ENCODE measurements around the gene GDPD3.

GDPD3 gene

DNA sequence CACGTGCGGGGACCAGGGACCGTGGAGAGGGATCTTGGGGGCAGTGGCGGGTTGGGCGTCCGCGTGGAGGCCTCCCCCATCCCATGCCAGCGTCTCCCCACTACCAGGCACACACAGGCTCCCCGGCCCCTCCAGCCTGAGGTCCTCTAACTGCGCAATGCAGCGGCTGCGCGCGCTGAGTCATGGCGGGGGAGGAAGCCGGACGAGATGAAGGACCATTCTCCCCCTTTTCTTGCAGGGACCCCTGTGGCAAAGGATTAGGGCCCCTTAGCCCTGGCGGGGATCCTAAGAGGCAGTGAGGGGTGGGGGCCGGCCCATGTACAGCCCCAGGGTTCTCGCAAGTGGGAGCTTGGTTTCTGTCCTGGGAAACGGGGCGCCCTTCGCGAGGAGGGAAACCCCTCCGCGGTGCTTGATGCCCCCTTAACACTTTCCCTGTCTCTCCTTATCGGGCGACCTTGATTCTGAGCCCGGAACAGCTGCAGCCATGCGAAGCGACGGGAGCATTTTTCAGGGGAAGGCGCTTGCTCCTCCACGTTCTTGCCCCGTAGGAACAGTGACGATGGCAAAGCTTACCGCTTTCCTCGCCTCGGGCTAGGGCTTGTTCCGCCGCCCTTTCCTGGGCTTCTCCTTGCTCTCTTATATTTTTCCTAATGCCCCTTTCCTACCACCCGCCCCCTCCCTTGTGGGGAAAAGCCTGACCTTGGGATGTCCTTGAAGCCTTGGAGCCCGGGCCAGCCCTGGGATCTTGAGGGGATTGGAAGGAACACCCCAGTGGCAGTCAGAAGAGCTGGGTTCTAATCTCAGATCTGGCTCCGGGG, 47.2 kb downstream of the GDPD3 start:
- Histone ChIP-seq H3K9me3 (ENCODE audit: control insufficient read depth, low read length) (no peaks in the 10 kb centered on the region), H3K4me3 (ENCODE audit: low read length) (peak overlapping the region; percentile 98), H3K9ac (ENCODE audit: low read length) (peak overlapping the region; percentile 96), H3K4me1 (ENCODE audit: control insufficient read depth, insufficient read depth, low read length) (peaks cover 46% of the 10 kb centered on the region), H3K27me3 (ENCODE audit: control insufficient read depth, insufficient read depth, low read length) (no peaks in the 10 kb centered on the region), H3K36me3 (ENCODE audit: control insufficient read depth, insufficient read depth, low read length) (peaks cover 35% of the 10 kb centered on the region)

DNA sequence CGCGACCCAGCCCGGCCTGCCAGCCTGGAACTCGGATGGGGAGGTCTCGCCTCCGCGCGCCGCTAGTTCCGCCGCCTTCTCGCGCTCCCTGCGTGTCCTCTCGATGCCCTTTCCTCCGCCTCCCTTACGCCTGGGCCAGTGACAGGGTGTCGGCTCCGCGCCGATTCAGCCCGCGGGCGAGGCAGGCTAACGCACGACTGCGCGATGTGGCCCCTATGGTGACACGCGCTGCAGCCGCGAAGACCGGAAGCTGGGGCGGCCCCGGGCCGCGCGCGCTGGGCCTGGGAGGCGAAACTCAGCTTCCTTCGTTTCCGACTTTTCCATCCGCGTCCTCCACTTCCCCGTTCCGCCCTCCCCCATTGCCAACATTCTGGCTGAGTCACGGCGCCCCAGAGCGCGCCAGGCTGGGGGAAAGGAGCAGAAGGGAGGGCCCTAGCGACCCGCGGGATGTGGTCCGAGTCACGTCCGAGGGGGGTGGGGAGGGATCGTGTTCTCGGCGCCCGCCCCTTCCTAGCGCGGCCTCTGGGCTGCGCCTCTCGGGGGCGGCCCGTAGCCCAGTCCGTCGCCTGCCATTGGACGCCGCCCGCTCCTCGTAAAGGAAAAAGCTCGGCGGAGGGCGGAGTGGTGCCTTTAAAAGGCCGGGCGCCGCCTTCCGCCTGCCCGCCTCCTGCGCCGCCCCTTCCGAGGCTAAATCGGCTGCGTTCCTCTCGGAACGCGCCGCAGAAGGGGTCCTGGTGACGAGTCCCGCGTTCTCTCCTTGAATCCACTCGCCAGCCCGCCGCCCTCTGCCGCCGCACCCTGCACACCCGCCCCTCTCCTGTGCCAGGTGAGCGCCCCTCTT, 48.0 kb downstream of the GDPD3 start, which contains the start of gene ALDOA:
ALDOA (plus strand) TSS at position 659 of the 841 bp plus-strand sequence. CDS start 1,138 bp downstream, outside the sequence.
- H3K4me3 ChIP-seq (ENCODE audit: low read length) = peak within 1 kb of the TSS; percentile 98
- peaks cover 46% of the 10 kb centered on the region for H3K4me1 ChIP-seq (ENCODE audit: control insufficient read depth, insufficient read depth, low read length)

GRCh38 chr16:30064729-30065101, 48.6 kb downstream of the GDPD3 start:
- Histone ChIP-seq H3K4me1 (ENCODE audit: control insufficient read depth, insufficient read depth, low read length) (peaks cover 43% of the 10 kb centered on the region), H3K9ac (ENCODE audit: low read length) (peak overlapping the region; percentile 88), H3K4me3 (ENCODE audit: low read length) (peak overlapping the region; percentile 82), H3K9me3 (ENCODE audit: control insufficient read depth, low read length) (no peaks in the 10 kb centered on the region), H3K27me3 (ENCODE audit: control insufficient read depth, insufficient read depth, low read length) (no peaks in the 10 kb centered on the region), H3K36me3 (ENCODE audit: control insufficient read depth, insufficient read depth, low read length) (peaks cover 22% of the 10 kb centered on the region)

More for the DNA sequence above, 48.0 kb downstream of the GDPD3 start, which contains the start of gene ALDOA:
- Histone ChIP-seq H3K27me3 (ENCODE audit: control insufficient read depth, insufficient read depth, low read length) (no peaks in the 10 kb centered on the region), H3K9ac (ENCODE audit: low read length) (peak within 1 kb of the TSS; percentile 96), H3K9me3 (ENCODE audit: control insufficient read depth, low read length) (no peaks in the 10 kb centered on the region), H3K36me3 (ENCODE audit: control insufficient read depth, insufficient read depth, low read length) (peaks cover 28% of the 10 kb centered on the region)

DNA sequence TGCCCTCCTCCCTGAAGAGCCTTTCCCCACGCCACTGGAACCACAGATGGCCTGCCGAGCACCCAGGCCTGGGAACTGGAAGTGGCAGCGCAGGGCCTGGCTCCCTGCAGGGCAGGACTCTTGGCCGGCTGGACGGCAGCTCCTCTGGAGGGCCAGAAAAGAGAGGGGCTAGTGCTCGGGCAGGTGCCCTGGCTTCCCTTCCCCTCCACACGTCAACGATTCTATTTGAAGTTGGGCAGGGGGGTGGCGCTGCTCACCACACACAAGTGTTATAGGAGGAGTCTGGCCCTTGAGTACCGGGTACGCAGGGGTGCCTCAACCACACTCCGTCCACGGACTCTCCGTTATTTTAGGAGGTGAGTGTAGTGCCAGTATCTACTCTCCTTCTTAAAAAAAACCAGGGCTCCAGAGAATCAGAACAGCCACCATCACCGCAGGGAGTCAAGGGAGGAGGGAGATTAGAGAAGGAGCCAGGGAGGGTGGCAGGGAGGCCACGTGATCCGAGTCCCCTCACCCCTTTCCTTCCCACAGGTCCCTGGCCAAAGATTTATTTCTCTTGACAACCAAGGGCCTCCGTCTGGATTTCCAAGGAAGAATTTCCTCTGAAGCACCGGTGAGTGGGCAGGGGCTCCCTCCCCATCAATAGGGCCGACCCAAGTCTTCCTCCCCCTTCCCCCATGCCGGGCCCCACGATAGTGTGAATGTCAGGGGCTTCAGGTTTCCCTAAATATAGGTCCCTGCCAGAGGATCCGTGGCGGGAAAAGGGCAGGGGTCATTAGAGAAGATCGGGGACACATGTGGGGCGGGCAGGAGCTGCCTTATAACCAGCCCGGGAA, 49.2 kb downstream of the GDPD3 start:
- no peaks in the 10 kb centered on the region for H3K27me3 ChIP-seq (ENCODE audit: control insufficient read depth, insufficient read depth, low read length)
- peak overlapping the region; percentile 82 for H3K4me3 ChIP-seq (ENCODE audit: low read length)
- no peaks in the 10 kb centered on the region for H3K9me3 ChIP-seq (ENCODE audit: control insufficient read depth, low read length)
- H3K4me1 ChIP-seq (ENCODE audit: control insufficient read depth, insufficient read depth, low read length) = peaks cover 37% of the 10 kb centered on the region
- peaks cover 16% of the 10 kb centered on the region for H3K36me3 ChIP-seq (ENCODE audit: control insufficient read depth, insufficient read depth, low read length)
- peak overlapping the region; percentile 88 for H3K9ac ChIP-seq (ENCODE audit: low read length)

DNA sequence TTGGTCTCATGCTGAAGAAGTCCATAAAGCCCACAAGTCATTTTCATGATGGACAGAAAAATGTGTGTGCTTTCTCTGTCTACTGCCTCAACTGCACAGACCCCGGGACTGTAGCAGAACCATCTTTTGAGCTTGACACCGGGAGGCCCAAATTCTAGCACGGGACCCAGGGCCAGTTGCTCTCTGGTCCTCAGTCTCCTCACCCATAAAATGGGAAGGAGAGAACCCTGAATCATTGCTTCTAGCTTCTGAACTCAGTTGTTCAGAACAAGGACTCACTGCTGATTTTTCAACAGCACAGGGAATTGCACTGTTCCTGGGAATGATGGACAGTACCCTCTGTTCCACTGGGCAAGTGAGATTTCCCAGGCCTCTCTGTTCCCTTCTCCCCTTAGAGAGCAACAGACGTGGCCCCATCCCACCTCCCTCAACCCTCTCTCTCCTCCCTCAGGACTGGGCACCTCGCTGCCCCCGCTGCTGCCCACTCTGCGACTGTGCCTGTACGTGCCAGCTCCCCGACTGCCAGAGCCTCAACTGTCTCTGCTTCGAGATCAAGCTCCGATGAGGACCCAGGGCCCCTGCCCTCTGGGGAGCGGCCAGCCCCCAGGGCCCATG, 50.0 kb downstream of the GDPD3 start:
- peaks cover 30% of the 10 kb centered on the region for H3K4me1 ChIP-seq (ENCODE audit: control insufficient read depth, insufficient read depth, low read length)
- peak overlapping the region; percentile 88 for H3K9ac ChIP-seq (ENCODE audit: low read length)
- H3K27me3 ChIP-seq (ENCODE audit: control insufficient read depth, insufficient read depth, low read length) = no peaks in the 10 kb centered on the region
- no peak overlapping the region for H3K4me3 ChIP-seq (ENCODE audit: low read length)
- no peaks in the 10 kb centered on the region for H3K9me3 ChIP-seq (ENCODE audit: control insufficient read depth, low read length)
- H3K36me3 ChIP-seq (ENCODE audit: control insufficient read depth, insufficient read depth, low read length) = peaks cover 9% of the 10 kb centered on the region

DNA sequence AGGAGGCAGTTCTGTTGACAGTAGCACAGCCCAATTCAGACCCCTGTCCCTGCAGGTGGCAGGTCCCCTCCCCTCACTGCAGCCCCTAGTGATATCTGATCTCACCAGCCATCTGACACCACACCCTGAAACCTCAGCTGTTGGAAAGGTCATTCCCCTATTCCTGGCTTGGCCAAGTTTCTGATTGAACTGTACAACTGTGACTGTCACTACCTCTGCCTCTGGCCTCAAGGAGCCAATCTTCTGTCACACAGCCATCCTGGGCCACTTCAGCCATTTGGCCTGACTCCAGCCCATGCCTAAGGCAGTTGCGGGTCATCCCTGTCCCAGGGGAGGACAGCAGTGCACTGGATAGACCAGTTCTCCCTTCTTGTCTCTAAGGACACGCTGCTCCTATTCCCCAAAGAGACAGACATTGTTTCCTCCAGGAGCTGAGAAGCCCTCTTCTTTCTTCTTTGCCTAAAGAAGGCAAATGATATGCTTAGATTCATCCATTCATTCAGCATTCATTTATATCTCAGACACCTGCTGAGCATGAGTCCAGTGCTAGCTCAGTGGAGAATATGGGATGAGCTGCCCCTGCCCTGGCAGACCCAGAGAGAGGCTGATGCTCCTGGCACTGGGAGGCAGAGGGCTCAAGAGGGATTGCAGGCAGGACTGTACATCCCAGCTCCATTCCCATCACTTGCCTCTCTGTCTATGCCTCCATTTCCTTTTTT, 52.3 kb downstream of the GDPD3 start:
- H3K4me1 ChIP-seq (ENCODE audit: control insufficient read depth, insufficient read depth, low read length) = peaks cover 17% of the 10 kb centered on the region
- no peaks in the 10 kb centered on the region for H3K9me3 ChIP-seq (ENCODE audit: control insufficient read depth, low read length)
- no peak overlapping the region for H3K4me3 ChIP-seq (ENCODE audit: low read length)
- H3K36me3 ChIP-seq (ENCODE audit: control insufficient read depth, insufficient read depth, low read length) = no peaks in the 10 kb centered on the region
- H3K9ac ChIP-seq (ENCODE audit: low read length) = no peak overlapping the region
- no peaks in the 10 kb centered on the region for H3K27me3 ChIP-seq (ENCODE audit: control insufficient read depth, insufficient read depth, low read length)

DNA sequence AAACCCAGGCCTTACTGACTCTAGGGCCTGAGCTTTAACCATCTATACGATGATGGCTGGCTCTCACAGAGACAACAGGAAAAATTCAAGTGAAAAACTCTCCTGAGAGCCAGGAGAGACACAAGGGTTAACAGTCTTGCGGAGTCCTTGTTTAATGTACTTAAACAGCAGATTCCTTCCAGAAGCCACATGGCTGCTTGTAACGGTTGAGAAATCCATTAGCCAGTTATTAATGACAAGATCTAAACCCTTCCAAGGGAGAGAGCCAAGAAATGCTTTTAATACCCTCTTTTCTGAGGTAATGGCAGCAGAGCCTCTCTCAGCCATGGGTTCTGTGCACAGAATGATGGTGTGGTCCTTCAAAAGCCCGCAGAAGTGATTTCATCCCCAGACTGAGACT, 53.0 kb downstream of the GDPD3 start:
- Histone ChIP-seq H3K36me3 (ENCODE audit: control insufficient read depth, insufficient read depth, low read length) (no peaks in the 10 kb centered on the region), H3K4me1 (ENCODE audit: control insufficient read depth, insufficient read depth, low read length) (peaks cover 22% of the 10 kb centered on the region), H3K4me3 (ENCODE audit: low read length) (no peak overlapping the region), H3K9me3 (ENCODE audit: control insufficient read depth, low read length) (no peaks in the 10 kb centered on the region), H3K9ac (ENCODE audit: low read length) (no peak overlapping the region), H3K27me3 (ENCODE audit: control insufficient read depth, insufficient read depth, low read length) (no peaks in the 10 kb centered on the region)

- peaks cover 20% of the 10 kb centered on the region for H3K4me1 ChIP-seq (ENCODE audit: control insufficient read depth, insufficient read depth, low read length)
- H3K36me3 ChIP-seq (ENCODE audit: control insufficient read depth, insufficient read depth, low read length) = no peaks in the 10 kb centered on the region
- H3K4me3 ChIP-seq (ENCODE audit: low read length) = no peak overlapping the region
- no peaks in the 10 kb centered on the region for H3K9me3 ChIP-seq (ENCODE audit: control insufficient read depth, low read length)
- H3K27me3 ChIP-seq (ENCODE audit: control insufficient read depth, insufficient read depth, low read length) = no peaks in the 10 kb centered on the region
- H3K9ac ChIP-seq (ENCODE audit: low read length) = no peak overlapping the region
Measured at GRCh38 chr16:30054959-30055553, 58.3 kb downstream of the GDPD3 start.
